ENCODE results near the gene IGFBPL1. TPM values are rescaled to one million over a fixed set of nuclear protein-coding genes. Genes with fewer than 3 reads are reported as not detected.

IGFBPL1 gene
- total RNA-seq, 4 donors from 2014 or later: 1.6 to 3.2 (median 2.5) TPM

DNA sequence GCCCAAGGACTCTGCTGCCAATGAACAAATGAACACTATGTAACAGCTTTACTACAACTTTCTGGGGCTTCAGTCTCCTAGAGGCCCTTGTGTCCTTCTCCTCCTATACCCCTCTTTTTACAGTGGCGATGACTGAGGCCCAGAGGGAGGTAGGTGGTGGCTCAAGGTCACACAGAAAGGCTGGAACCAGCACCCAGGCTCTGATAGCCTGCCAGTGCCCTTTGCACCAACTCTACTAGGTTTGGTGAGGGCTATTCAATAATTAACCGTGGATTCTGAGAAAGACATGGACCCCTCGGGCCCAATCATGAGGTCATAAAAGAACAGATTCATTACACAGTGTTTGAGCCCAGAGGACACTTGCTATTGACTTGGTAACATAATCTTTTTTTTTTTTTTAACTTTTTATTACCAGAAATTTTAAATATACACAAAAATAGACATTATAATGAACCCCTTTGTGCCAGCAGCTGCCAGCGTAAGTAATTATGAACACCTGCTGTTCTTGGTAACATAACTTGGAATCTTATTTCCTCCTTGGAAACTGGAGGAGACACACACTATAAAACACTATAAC lies 37.8 kb downstream of the IGFBPL1 start:
- H3K27me3 ChIP-seq: no peaks in the 10 kb centered on the region
- TF ChIP-seq POLR2A (IDR thresholded peaks at IDR 0.05): no peak
- no peak for TF ChIP-seq CTCF (IDR thresholded peaks at IDR 0.05)
- no peak for TF ChIP-seq POLR2AphosphoS5 (IDR thresholded peaks at IDR 0.05)
- TF ChIP-seq EP300 (IDR thresholded peaks at IDR 0.05): no peak
- no peak overlapping the region for H3K4me3 ChIP-seq
- ATAC-seq: no peak
- peak overlapping the region; percentile 73 to 93 (median 88) for H3K27ac ChIP-seq
- H3K36me3 ChIP-seq: no peaks in the 10 kb centered on the region
- 82 to 87% methylated on average over 3 to 4 of the region's 4 CpGs for WGBS, 2 donors (ENCODE audit: low coverage in 1 of 2)
- peaks cover 2 to 76% (median 8%) of the 10 kb centered on the region in 3 donors for H3K4me1 ChIP-seq
- H3K9me3 ChIP-seq: peaks cover 0 to 9% (median 0%) of the 10 kb centered on the region in 3 donors

DNA sequence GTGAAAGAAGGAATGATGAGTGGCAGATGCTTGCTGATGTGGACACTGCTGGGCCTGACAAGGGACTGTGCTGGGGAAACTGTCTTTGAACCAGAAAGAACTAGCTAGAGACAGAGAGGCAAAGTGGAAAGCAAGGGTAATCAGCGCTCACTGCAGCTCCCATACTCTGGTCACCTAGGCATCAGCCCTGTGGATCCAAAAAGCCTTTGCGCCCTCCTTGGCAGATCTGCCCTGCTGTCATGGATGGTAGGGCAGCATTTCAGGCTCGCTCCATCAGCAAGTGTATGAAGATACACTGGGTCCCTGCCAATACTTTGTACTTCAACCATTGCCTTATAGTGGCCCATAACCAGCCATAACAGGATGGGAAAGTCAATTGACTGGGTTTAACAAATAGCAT lies 38.4 kb downstream of the IGFBPL1 start:
- ATAC-seq: no peak
- no peaks in the 10 kb centered on the region for H3K27me3 ChIP-seq
- no peaks in the 10 kb centered on the region for H3K36me3 ChIP-seq
- peak overlapping the region; percentile 18 to 93 (median 88) for H3K27ac ChIP-seq
- peaks cover 0 to 9% (median 0%) of the 10 kb centered on the region in 3 donors for H3K9me3 ChIP-seq
- TF ChIP-seq POLR2AphosphoS5 (IDR thresholded peaks at IDR 0.05) (no peak), EP300 (IDR thresholded peaks at IDR 0.05) (no peak), POLR2A (IDR thresholded peaks at IDR 0.05) (no peak), CTCF (IDR thresholded peaks at IDR 0.05) (no peak)
- peaks cover 2 to 76% (median 8%) of the 10 kb centered on the region in 3 donors for H3K4me1 ChIP-seq
- no peak overlapping the region for H3K4me3 ChIP-seq
- 100% methylated on average over 1 of the region's 3 CpGs for WGBS, 2 donors (ENCODE audit: low coverage in 1 of 2)

GRCh38 chr9:38384990-38385848 lies 39.0 kb downstream of the IGFBPL1 start:
- Histone ChIP-seq H3K9me3 (peaks cover 0 to 9% (median 0%) of the 10 kb centered on the region in 3 donors), H3K4me3 (no peak overlapping the region), H3K36me3 (no peaks in the 10 kb centered on the region), H3K27me3 (no peaks in the 10 kb centered on the region), H3K27ac (peak overlapping the region in 3 of 4 donors; percentile 87 to 93 (median 88)), H3K4me1 (peaks cover 2 to 74% (median 8%) of the 10 kb centered on the region in 3 donors)
- TF ChIP-seq POLR2A (IDR thresholded peaks at IDR 0.05) (no peak), EP300 (IDR thresholded peaks at IDR 0.05) (no peak), POLR2AphosphoS5 (IDR thresholded peaks at IDR 0.05) (no peak), CTCF (IDR thresholded peaks at IDR 0.05) (no peak)
- no peak for ATAC-seq
- 67 to 83% methylated on average over 1 of the region's 3 CpGs for WGBS, 2 donors (ENCODE audit: low coverage in 1 of 2)

DNA sequence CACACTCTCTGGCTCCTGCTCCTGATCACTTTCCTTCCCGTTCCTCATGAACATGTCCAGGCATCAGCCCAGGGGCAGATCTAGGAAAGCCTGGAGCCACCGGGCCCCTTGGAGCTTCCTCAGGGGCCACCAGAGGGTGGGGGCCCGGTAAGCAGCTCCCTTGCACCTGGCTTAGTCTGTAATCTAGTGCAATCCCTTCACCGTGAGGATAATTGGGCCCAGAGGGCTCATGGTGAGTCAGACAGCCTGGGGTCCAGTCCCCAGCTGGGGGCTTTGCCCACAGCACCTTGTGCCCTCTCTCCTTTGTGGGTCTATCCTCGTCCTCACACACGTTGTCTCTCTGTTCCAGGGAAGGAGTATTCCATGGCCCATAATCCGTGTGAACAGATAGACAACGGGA lies 42.1 kb downstream of the IGFBPL1 start:
- TF ChIP-seq POLR2A (IDR thresholded peaks at IDR 0.05): no peak
- TF ChIP-seq CTCF (IDR thresholded peaks at IDR 0.05): no peak
- TF ChIP-seq POLR2AphosphoS5 (IDR thresholded peaks at IDR 0.05): no peak
- TF ChIP-seq EP300 (IDR thresholded peaks at IDR 0.05): no peak
- peaks cover 0 to 9% (median 0%) of the 10 kb centered on the region in 3 donors for H3K9me3 ChIP-seq
- no peak overlapping the region for H3K4me3 ChIP-seq
- 78 to 92% methylated on average over 2 to 5 of the region's 8 CpGs for WGBS, 2 donors (ENCODE audit: low coverage in 1 of 2)
- no peak for ATAC-seq
- H3K27ac ChIP-seq: peak overlapping the region in 3 of 4 donors; percentile 87 to 93 (median 88)
- no peaks in the 10 kb centered on the region for H3K27me3 ChIP-seq
- H3K4me1 ChIP-seq: peaks cover 0 to 50% (median 2%) of the 10 kb centered on the region in 3 donors
- no peaks in the 10 kb centered on the region for H3K36me3 ChIP-seq

All from gastroesophageal sphincter (tissue), 4 donors.